ENCODE results near the gene CNTNAP2.

DNA sequence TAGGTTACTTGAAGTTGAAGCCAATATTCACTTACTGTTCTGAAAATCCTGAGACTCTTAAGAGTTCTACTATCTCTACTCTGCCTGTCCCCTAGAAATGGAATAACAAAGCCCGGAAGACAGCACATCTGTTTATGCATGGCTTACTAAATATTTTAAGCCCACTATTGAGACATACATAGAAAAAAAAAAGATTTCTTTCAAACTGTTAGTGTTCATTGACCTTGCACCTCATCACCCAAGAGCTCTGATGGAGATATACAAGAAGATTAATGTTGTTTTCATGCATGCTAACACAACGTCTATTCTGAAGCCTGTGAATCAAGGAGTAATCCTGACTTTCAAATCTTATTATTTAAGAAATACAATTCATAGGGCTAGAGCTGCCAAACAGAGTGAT lies 1614.7 kb downstream of the CNTNAP2 start:
- TF ChIP-seq CTCF (IDR thresholded peaks at IDR 0.05) (no peak), POLR2A (IDR thresholded peaks at IDR 0.05) (no peak)
